ENCODE data around the gene PALB2. TPM values are rescaled to one million over a fixed set of nuclear protein-coding genes. Genes with fewer than 3 reads are reported as not detected.
A peak's percentile ranks its signal among the peaks of the same experiment; 100 is the strongest.

Gene PALB2
- 10 to 100 TPM in 5 of 6 donors, 1 to 10 TPM in 1; 6.4 to 32.5 (median 11.6) TPM for total RNA-seq

DNA sequence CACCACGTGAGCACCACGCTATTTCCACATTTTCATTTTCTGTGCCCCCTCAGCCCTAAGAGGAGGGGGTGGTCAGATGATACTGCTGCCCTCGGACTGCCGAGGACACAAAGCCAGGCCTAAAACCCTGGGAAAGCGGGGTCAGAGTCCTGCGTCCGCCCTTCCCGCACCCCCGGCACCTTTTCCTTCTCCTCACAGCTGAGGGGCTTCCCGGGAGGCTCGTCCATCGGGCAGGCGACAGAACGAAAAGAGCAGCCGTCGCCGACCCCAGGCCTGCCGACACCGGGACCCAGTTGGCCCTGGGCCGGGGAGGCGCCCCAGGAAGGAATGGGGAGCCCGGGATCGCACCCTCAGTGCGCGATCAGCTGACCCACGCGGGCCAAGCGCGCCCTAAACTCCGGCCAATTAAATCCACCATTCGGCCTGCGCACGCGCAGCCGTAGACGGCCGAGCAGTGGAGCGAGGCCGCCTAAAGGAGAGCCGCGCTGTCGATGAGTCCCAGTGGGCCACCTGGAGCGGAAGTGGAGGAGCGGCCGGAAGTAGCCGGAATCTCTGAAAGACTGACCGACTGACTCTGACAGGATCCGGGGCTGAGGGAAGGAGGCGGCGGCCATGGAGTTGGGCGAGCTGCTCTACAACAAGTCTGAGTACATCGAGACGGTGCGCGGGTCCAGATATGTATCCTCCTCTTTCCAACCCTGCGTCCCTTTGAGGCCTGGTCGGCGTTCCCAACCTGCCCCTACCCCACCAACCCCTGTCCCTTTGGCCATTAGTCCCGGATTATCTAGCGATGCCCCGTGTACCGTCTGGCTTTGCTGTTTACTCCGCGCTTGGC, at the start of gene PALB2, which contains the start of gene DCTN5:
TSS of gene PALB2 (minus strand) at position 380 of the 835 bp plus-strand sequence. CDS start at position 227, 153 bp downstream.
TSS of gene DCTN5 (plus strand) at position 536 of the 835 bp plus-strand sequence. CDS start at position 613, 77 bp downstream.
- Histone ChIP-seq H3K27me3 (no peaks in the 10 kb centered on the region), H3K36me3 (peaks cover 6 to 45% (median 19%) of the 10 kb centered on the region in 4 donors), H3K9me3 (no peaks in the 10 kb centered on the region), H3K4me3 (peak within 1 kb of the TSS; percentile 63 to 97 (median 82)), H3K27ac (peak within 1 kb of the TSS; percentile 79 to 92 (median 85)), H3K4me1 (peaks cover 19 to 24% (median 22%) of the 10 kb centered on the region in 4 donors)
- peak in 2 of 4 donors; percentile 13 to 63 for TF ChIP-seq POLR2A (IDR thresholded peaks at IDR 0.05)
- peak; percentile 58 to 88 for TF ChIP-seq POLR2AphosphoS5 (IDR thresholded peaks at IDR 0.05)
- TF ChIP-seq, protein P1, sequence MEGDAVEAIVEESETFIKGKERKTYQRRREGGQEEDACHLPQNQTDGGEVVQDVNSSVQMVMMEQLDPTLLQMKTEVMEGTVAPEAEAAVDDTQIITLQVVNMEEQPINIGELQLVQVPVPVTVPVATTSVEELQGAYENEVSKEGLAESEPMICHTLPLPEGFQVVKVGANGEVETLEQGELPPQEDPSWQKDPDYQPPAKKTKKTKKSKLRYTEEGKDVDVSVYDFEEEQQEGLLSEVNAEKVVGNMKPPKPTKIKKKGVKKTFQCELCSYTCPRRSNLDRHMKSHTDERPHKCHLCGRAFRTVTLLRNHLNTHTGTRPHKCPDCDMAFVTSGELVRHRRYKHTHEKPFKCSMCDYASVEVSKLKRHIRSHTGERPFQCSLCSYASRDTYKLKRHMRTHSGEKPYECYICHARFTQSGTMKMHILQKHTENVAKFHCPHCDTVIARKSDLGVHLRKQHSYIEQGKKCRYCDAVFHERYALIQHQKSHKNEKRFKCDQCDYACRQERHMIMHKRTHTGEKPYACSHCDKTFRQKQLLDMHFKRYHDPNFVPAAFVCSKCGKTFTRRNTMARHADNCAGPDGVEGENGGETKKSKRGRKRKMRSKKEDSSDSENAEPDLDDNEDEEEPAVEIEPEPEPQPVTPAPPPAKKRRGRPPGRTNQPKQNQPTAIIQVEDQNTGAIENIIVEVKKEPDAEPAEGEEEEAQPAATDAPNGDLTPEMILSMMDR (IDR thresholded peaks at IDR 0.05), result peak in 3 of 6 experiments; percentile 6 to 43 (median 21)
- TF ChIP-seq EP300 (IDR thresholded peaks at IDR 0.05), result no peak
- DNase-seq (peak; percentile 96 to 97), ATAC-seq (ENCODE audit: low FRiP score in 2 of 2) (peak; percentile 99 to 100)
- 0 to 1% methylated on average over 14 to 63 of the region's 64 CpGs for WGBS, 2 donors

DNA sequence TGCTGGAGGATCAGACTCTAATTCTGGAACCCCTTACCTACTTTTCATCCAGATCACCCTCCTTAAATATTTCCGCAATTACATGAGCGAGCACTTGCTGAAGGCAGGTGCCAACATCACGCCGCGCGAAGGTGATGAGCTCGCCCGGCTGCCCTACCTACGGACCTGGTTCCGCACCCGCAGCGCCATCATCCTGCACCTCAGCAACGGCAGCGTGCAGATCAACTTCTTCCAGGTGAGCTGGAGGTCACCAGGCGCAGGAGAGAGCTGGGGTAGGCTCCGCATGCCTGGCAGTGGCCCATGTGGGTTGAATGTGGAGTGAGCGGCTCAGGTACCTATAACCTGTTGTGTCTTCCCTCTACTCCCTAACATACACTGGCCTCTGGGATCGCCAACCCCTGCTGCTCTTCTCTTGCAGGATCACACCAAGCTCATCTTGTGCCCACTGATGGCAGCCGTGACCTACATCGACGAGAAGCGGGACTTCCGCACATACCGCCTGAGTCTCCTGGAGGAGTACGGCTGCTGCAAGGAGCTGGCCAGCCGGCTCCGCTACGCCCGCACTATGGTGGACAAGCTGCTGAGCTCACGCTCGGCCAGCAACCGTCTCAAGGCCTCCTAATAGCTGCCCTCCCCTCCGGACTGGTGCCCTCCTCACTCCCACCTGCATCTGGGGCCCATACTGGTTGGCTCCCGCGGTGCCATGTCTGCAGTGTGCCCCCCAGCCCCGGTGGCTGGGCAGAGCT, 48.5 kb upstream of the PALB2 start:
- ATAC-seq (ENCODE audit: low FRiP score in 2 of 2), result no peak
- H3K27me3 ChIP-seq, result no peaks in the 10 kb centered on the region
- no peaks in the 10 kb centered on the region for H3K9me3 ChIP-seq
- H3K4me3 ChIP-seq, result no peak overlapping the region
- peak in 1 of 2 donors; percentile 71 for DNase-seq
- H3K36me3 ChIP-seq, result peaks cover 12 to 63% (median 43%) of the 10 kb centered on the region in 4 donors
- 97 to 99% methylated on average over 30 to 31 of the region's 36 CpGs for WGBS, 2 donors
- H3K27ac ChIP-seq, result no peak overlapping the region
- peaks cover 0 to 2% (median 1%) of the 10 kb centered on the region in 4 donors for H3K4me1 ChIP-seq
- no peak for TF ChIP-seq POLR2AphosphoS5 (IDR thresholded peaks at IDR 0.05)
- TF ChIP-seq POLR2A (IDR thresholded peaks at IDR 0.05), result no peak
- TF ChIP-seq EP300 (IDR thresholded peaks at IDR 0.05), result no peak
- TF ChIP-seq, protein P1 (IDR thresholded peaks at IDR 0.05), result no peak

DNA sequence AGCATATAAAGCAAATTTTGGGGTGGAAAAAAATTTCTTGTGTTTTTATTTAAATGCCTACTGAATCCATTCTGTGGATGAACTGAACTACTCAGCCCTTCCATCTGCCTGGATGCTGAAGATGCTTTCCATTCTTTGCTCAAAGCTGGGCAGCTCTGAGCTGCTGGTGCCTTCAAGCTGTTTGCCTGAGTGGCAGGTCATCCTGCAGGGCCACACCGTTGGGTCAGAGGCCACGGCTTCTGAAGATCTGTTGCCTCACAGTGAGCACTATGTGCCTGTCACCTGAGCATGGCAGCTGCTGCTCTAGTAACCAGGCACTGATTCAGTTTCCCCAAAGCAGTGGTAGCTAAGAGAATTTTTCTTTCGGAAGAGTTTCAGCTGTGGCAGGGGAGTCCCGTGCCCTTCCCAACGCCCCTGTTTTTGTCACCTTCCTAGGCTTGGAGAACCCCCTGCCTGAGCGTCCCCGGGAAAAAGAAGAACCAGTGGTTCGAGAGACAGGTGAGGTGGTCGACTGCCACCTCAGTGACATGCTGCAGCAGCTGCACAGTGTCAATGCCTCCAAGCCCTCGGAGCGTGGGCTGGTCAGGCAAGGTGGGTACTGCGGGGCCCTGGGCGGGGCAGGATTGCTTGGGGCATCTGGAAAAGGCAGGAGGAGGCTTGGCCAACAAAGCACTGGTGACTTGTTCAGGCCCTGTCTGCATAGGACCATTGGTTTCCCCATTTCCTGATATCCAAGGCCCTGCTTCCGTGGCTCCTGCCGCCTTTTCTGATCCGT, 46.1 kb upstream of the PALB2 start:
- ATAC-seq (ENCODE audit: low FRiP score in 2 of 2), result no peak
- H3K27ac ChIP-seq, result no peak overlapping the region
- no peak overlapping the region for H3K4me3 ChIP-seq
- no peaks in the 10 kb centered on the region for H3K9me3 ChIP-seq
- H3K27me3 ChIP-seq, result no peaks in the 10 kb centered on the region
- peak in 1 of 2 donors; percentile 27 for DNase-seq
- WGBS, 2 donors, result 95 to 97% methylated on average over 10 to 16 of the region's 16 CpGs
- TF ChIP-seq EP300 (IDR thresholded peaks at IDR 0.05) (no peak), POLR2A (IDR thresholded peaks at IDR 0.05) (no peak), POLR2AphosphoS5 (IDR thresholded peaks at IDR 0.05) (no peak)
- TF ChIP-seq, protein P1 (IDR thresholded peaks at IDR 0.05), result no peak
- peaks cover 16 to 74% (median 54%) of the 10 kb centered on the region in 4 donors for H3K36me3 ChIP-seq
- H3K4me1 ChIP-seq, result no peaks in the 10 kb centered on the region

DNA sequence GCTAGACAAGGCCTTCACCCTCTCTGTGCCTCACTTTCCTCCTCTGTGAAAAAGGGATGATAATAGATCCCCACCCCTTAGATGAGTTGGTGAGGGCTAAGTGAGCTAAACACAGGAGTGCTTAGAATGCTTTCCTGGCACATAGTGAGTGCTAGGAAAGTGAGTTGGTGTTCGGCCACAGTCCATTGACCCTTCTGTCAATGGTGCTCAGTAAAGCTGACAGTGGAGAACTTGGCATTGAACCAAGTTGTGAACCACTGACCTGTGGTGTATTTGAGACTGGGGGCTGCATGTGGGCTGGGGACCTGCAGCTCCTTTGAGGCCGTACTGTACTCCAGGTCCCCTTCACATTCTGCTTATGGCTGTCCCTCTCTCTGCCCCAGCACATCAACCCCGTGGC, 42.4 kb upstream of the PALB2 start:
- TF ChIP-seq EP300 (IDR thresholded peaks at IDR 0.05) (no peak), POLR2A (IDR thresholded peaks at IDR 0.05) (no peak), POLR2AphosphoS5 (IDR thresholded peaks at IDR 0.05) (no peak)
- TF ChIP-seq, protein P1 (IDR thresholded peaks at IDR 0.05), result no peak
- Histone ChIP-seq H3K9me3 (no peaks in the 10 kb centered on the region), H3K27ac (no peak overlapping the region), H3K4me1 (peaks cover 7 to 13% (median 11%) of the 10 kb centered on the region in 4 donors), H3K27me3 (no peaks in the 10 kb centered on the region), H3K4me3 (no peak overlapping the region), H3K36me3 (peaks cover 9 to 50% (median 33%) of the 10 kb centered on the region in 4 donors)
- 82 to 94% methylated on average over 3 of the region's 3 CpGs for WGBS, 2 donors
- DNase-seq (no peak), ATAC-seq (ENCODE audit: low FRiP score in 2 of 2) (no peak)
